Measurements from ENCODE around the gene ERV3-1. TPM values are rescaled to one million over a fixed set of nuclear protein-coding genes. Genes with fewer than 3 reads are reported as not detected.

Gene ERV3-1
- total RNA-seq, 1 experiment from 2014 or later = 14.7 TPM

DNA sequence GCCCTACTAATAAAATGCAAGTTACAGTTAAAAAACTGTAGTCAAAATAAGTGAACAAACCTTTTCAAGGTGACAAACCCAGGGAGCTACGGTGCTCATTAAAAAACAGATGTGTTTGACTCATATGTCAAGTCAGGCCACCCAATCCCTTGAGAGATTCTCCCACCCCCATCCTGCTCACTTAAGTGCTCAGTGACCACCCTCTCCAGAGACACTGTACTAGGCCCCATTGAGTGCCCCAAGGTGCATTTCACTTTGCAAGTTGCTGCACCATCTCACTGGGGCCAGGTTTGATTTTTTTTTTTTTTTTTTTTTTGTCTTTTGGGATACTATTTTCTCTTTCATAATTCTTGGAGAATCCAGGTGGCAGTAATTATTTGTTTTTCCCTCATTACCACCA is 1.9 kb downstream of the ERV3-1 start:
- BruUV-seq (replicated peaks) = no TSS peak
- Histone ChIP-seq H3K27me3 (replicated peaks; ENCODE audit: insufficient read depth, low read depth, low read length, poor library complexity) (no peaks in the 10 kb centered on the region), H3K9me3 (ENCODE audit: low read depth, low read length, poor library complexity, severe bottlenecking) (peaks cover 21% of the 10 kb centered on the region), H3K4me3 (ENCODE audit: low read depth, low read length, poor library complexity, severe bottlenecking) (no peak overlapping the region), H3K36me3 (ENCODE audit: insufficient read depth, low read length, poor library complexity, severe bottlenecking) (peaks cover 17% of the 10 kb centered on the region), H3K27ac (ENCODE audit: low read depth, low read length, poor library complexity, severe bottlenecking) (no peak overlapping the region), H3K4me1 (ENCODE audit: insufficient read depth, low read length, poor library complexity, severe bottlenecking) (no peaks in the 10 kb centered on the region)
- no peak for DNase-seq (ENCODE audit: low spot score)
- intact Hi-C loops (cut with micrococcal nuclease; ENCODE audit: unreplicated experiment) = no loop called here
- ChIA-PET POLR2A (ENCODE audit: low non-redundant PET) (no interaction called here), CTCF (no interaction called here)
- TF ChIP-seq CTCF (conservative IDR thresholded peaks at IDR 0.05; ENCODE audit: low read depth, low read length) (no peak), EZH2 (IDR thresholded peaks at IDR 0.05; ENCODE audit: borderline replicate concordance, low read depth, low read length, poor library complexity, severe bottlenecking) (no peak)

DNA sequence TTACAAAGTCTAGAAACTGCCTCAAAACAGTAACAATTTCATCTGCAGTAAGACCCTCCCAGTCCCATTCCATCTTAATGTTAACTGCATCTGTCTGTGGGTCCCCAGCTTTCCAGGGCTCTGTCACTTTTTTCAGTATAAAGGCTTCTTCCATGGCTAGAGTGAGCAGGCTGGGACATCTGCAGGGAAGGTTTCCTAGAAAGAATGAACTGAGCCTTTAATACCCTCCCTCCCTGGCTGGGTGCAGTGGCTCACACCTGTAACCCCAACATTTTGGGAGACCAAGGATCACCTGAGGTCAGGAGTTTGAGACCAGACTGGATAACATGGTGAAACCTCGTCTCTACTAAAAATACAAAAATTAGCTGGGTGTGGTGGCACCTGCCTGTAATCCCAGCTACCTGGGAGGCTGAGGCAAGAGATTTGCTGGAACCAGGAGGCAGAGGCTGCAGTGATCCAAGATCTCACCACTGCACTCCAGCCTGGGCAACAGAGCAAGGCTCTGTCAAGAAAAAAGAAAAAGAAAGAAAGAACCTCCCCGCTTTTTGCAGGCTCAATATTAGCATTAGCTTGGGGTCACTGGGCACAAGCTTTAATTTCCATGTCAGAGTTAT is 3.4 kb downstream of the ERV3-1 start:
- Histone ChIP-seq H3K4me3 (ENCODE audit: low read depth, low read length, poor library complexity, severe bottlenecking) (no peak overlapping the region), H3K27me3 (replicated peaks; ENCODE audit: insufficient read depth, low read depth, low read length, poor library complexity) (no peaks in the 10 kb centered on the region), H3K27ac (ENCODE audit: low read depth, low read length, poor library complexity, severe bottlenecking) (no peak overlapping the region), H3K9me3 (ENCODE audit: low read depth, low read length, poor library complexity, severe bottlenecking) (peaks cover 32% of the 10 kb centered on the region), H3K4me1 (ENCODE audit: insufficient read depth, low read length, poor library complexity, severe bottlenecking) (no peaks in the 10 kb centered on the region), H3K36me3 (ENCODE audit: insufficient read depth, low read length, poor library complexity, severe bottlenecking) (peaks cover 29% of the 10 kb centered on the region)
- POLR2A ChIA-PET (ENCODE audit: low non-redundant PET) = no interaction called here
- TF ChIP-seq EZH2 (IDR thresholded peaks at IDR 0.05; ENCODE audit: borderline replicate concordance, low read depth, low read length, poor library complexity, severe bottlenecking) = no peak
- TF ChIP-seq CTCF (conservative IDR thresholded peaks at IDR 0.05; ENCODE audit: low read depth, low read length) = no peak
- CTCF ChIA-PET = no interaction called here
- intact Hi-C loops (cut with micrococcal nuclease; ENCODE audit: unreplicated experiment) = no loop called here
- BruUV-seq (replicated peaks) = no TSS peak
- DNase-seq (ENCODE audit: low spot score) = no peak

- POLR2A ChIA-PET (ENCODE audit: low non-redundant PET) = no interaction called here
- intact Hi-C loops (cut with micrococcal nuclease; ENCODE audit: unreplicated experiment) = no loop called here
- CTCF ChIA-PET = no interaction called here
- no peak for TF ChIP-seq CTCF (conservative IDR thresholded peaks at IDR 0.05; ENCODE audit: low read depth, low read length)
- DNase-seq (ENCODE audit: low spot score) = no peak
- peaks cover 29% of the 10 kb centered on the region for H3K36me3 ChIP-seq (ENCODE audit: insufficient read depth, low read length, poor library complexity, severe bottlenecking)
- no peaks in the 10 kb centered on the region for H3K4me1 ChIP-seq (ENCODE audit: insufficient read depth, low read length, poor library complexity, severe bottlenecking)
- H3K4me3 ChIP-seq (ENCODE audit: low read depth, low read length, poor library complexity, severe bottlenecking) = no peak overlapping the region
- H3K9me3 ChIP-seq (ENCODE audit: low read depth, low read length, poor library complexity, severe bottlenecking) = peaks cover 32% of the 10 kb centered on the region
- no TSS peak for BruUV-seq (replicated peaks)
- H3K27ac ChIP-seq (ENCODE audit: low read depth, low read length, poor library complexity, severe bottlenecking) = no peak overlapping the region
- no peaks in the 10 kb centered on the region for H3K27me3 ChIP-seq (replicated peaks; ENCODE audit: insufficient read depth, low read depth, low read length, poor library complexity)
Observed at GRCh38 chr7:65001291-65001814, 5.1 kb downstream of the ERV3-1 start.
